Measurements from ENCODE around the gene DNAJC11.

Gene DNAJC11

GRCh38 chr1:6690186-6690585 lies 11.4 kb downstream of the DNAJC11 start:
- Histone ChIP-seq H3K79me1 (replicated peaks; ENCODE audit: low read length, poor library complexity, severe bottlenecking) (peaks cover 24% of the 10 kb centered on the region), H3K18ac (ENCODE audit: low read depth in 1 of 2, low read length in 2 of 2) (no peak overlapping the region), H2BK15ac (ENCODE audit: low read depth, poor library complexity, severe bottlenecking) (no peak overlapping the region), H3K4me2 (ENCODE audit: low read length, poor library complexity, severe bottlenecking) (peak overlapping the region; percentile 49), H4K91ac (ENCODE audit: low read length) (no peak overlapping the region), H3K14ac (ENCODE audit: low read length in 2 of 2) (no peak overlapping the region), H3K4me1 (ENCODE audit: control insufficient read depth, insufficient read depth, low read depth, low read length) (peaks cover 19% of the 10 kb centered on the region), H3K27ac (ENCODE audit: low read length, poor library complexity, severe bottlenecking) (peak overlapping the region; percentile 71), H3K27me3 (ENCODE audit: control insufficient read depth in 1 of 2, insufficient read depth in 1 of 2, low read length in 2 of 2) (no peaks in the 10 kb centered on the region), H3K4me3 (ENCODE audit: insufficient read depth in 1 of 2, low read depth in 1 of 2, low read length in 2 of 2) (no peak overlapping the region), H4K8ac (ENCODE audit: low read length) (no peak overlapping the region), H3K4ac (ENCODE audit: low read depth in 1 of 2, low read length in 2 of 2) (no peak overlapping the region), H3K9me3 (ENCODE audit: control insufficient read depth, low read length) (no peaks in the 10 kb centered on the region), H2AFZ (ENCODE audit: low read depth, low read length) (no peak overlapping the region), H2BK12ac (ENCODE audit: low read length in 2 of 2) (no peak overlapping the region), H3K23ac (ENCODE audit: low read length in 2 of 2) (no peak overlapping the region), H2AK5ac (ENCODE audit: low read length, severe bottlenecking) (peak overlapping the region; percentile 61), H3K9ac (ENCODE audit: low read length) (no peak overlapping the region), H2BK120ac (ENCODE audit: low read depth, low read length) (no peak overlapping the region), H2BK5ac (ENCODE audit: low read depth, low read length, poor library complexity, severe bottlenecking) (no peak overlapping the region), H3K36me3 (ENCODE audit: control insufficient read depth in 1 of 2, insufficient read depth in 2 of 2, low read depth in 1 of 2, low read length in 2 of 2) (peaks cover 0 to 4% of the 10 kb centered on the region in 2 experiments)
- WGBS = 97% methylated on average over 7 of the region's 7 CpGs
- DNase-seq = no peak

DNA sequence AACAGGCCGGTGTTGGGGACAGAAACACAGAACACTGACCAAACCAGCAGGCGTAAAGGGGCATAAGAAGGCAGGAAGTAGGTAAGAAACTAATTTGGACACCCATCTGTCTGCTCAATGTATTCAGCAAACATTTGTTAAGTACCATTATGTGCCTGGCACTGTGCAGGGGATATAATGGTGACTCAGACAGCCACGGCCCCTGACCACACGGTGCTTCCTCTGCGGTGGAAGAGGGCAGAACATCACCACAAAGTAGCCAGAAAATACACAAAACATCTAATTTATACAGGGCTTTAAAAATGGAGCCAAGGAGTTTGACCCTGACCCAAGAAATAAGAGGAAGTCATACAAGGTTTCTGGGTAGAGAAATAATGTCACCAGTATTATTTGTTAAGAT lies 12.9 kb downstream of the DNAJC11 start:
- peaks cover 19% of the 10 kb centered on the region for H3K4me1 ChIP-seq (ENCODE audit: control insufficient read depth, insufficient read depth, low read depth, low read length)
- no peaks in the 10 kb centered on the region for H3K9me3 ChIP-seq (ENCODE audit: control insufficient read depth, low read length)
- DNase-seq = peak; percentile 24
- H3K4ac ChIP-seq (ENCODE audit: low read depth in 1 of 2, low read length in 2 of 2) = no peak overlapping the region
- H3K23ac ChIP-seq (ENCODE audit: low read length in 2 of 2) = no peak overlapping the region
- H2AK5ac ChIP-seq (ENCODE audit: low read length, severe bottlenecking) = peak overlapping the region; percentile 43
- H4K8ac ChIP-seq (ENCODE audit: low read length) = no peak overlapping the region
- no peak overlapping the region for H3K14ac ChIP-seq (ENCODE audit: low read length in 2 of 2)
- no peak overlapping the region for H2AFZ ChIP-seq (ENCODE audit: low read depth, low read length)
- H3K4me3 ChIP-seq (ENCODE audit: insufficient read depth in 1 of 2, low read depth in 1 of 2, low read length in 2 of 2) = no peak overlapping the region
- H3K79me1 ChIP-seq (replicated peaks; ENCODE audit: low read length, poor library complexity, severe bottlenecking) = peaks cover 22% of the 10 kb centered on the region
- H3K27ac ChIP-seq (ENCODE audit: low read length, poor library complexity, severe bottlenecking) = peak overlapping the region; percentile 9
- no peak overlapping the region for H2BK120ac ChIP-seq (ENCODE audit: low read depth, low read length)
- no peak overlapping the region for H2BK5ac ChIP-seq (ENCODE audit: low read depth, low read length, poor library complexity, severe bottlenecking)
- no peak overlapping the region for H4K91ac ChIP-seq (ENCODE audit: low read length)
- H3K18ac ChIP-seq (ENCODE audit: low read depth in 1 of 2, low read length in 2 of 2) = no peak overlapping the region
- no peak overlapping the region for H3K9ac ChIP-seq (ENCODE audit: low read length)
- no peak overlapping the region for H2BK15ac ChIP-seq (ENCODE audit: low read depth, poor library complexity, severe bottlenecking)
- H2BK12ac ChIP-seq (ENCODE audit: low read length in 2 of 2) = no peak overlapping the region
- no peak overlapping the region for H3K4me2 ChIP-seq (ENCODE audit: low read length, poor library complexity, severe bottlenecking)
- no peaks in the 10 kb centered on the region for H3K27me3 ChIP-seq (ENCODE audit: control insufficient read depth in 1 of 2, insufficient read depth in 1 of 2, low read length in 2 of 2)
- WGBS = 73% methylated on average over 4 of the region's 5 CpGs
- H3K36me3 ChIP-seq (ENCODE audit: control insufficient read depth in 1 of 2, insufficient read depth in 2 of 2, low read depth in 1 of 2, low read length in 2 of 2) = peaks cover 0 to 4% of the 10 kb centered on the region in 2 experiments

- Histone ChIP-seq H3K9me3 (ENCODE audit: control insufficient read depth, low read length) (no peaks in the 10 kb centered on the region), H2BK12ac (ENCODE audit: low read length in 2 of 2) (no peak overlapping the region), H3K4ac (ENCODE audit: low read depth in 1 of 2, low read length in 2 of 2) (no peak overlapping the region), H3K14ac (ENCODE audit: low read length in 2 of 2) (no peak overlapping the region), H3K9ac (ENCODE audit: low read length) (peak overlapping the region; percentile 21), H3K23ac (ENCODE audit: low read length in 2 of 2) (no peak overlapping the region), H4K8ac (ENCODE audit: low read length) (no peak overlapping the region), H3K4me2 (ENCODE audit: low read length, poor library complexity, severe bottlenecking) (no peak overlapping the region), H3K36me3 (ENCODE audit: control insufficient read depth in 1 of 2, insufficient read depth in 2 of 2, low read depth in 1 of 2, low read length in 2 of 2) (peaks cover 2 to 4% of the 10 kb centered on the region in 2 experiments), H3K18ac (ENCODE audit: low read depth in 1 of 2, low read length in 2 of 2) (no peak overlapping the region), H4K91ac (ENCODE audit: low read length) (no peak overlapping the region), H3K4me3 (ENCODE audit: insufficient read depth in 1 of 2, low read depth in 1 of 2, low read length in 2 of 2) (no peak overlapping the region), H3K4me1 (ENCODE audit: control insufficient read depth, insufficient read depth, low read depth, low read length) (peaks cover 19% of the 10 kb centered on the region), H2BK5ac (ENCODE audit: low read depth, low read length, poor library complexity, severe bottlenecking) (no peak overlapping the region), H2AFZ (ENCODE audit: low read depth, low read length) (no peak overlapping the region), H3K27me3 (ENCODE audit: control insufficient read depth in 1 of 2, insufficient read depth in 1 of 2, low read length in 2 of 2) (no peaks in the 10 kb centered on the region), H2BK120ac (ENCODE audit: low read depth, low read length) (no peak overlapping the region), H2AK5ac (ENCODE audit: low read length, severe bottlenecking) (peak overlapping the region; percentile 65), H3K79me1 (replicated peaks; ENCODE audit: low read length, poor library complexity, severe bottlenecking) (peaks cover 26% of the 10 kb centered on the region), H3K27ac (ENCODE audit: low read length, poor library complexity, severe bottlenecking) (peak overlapping the region; percentile 16), H2BK15ac (ENCODE audit: low read depth, poor library complexity, severe bottlenecking) (no peak overlapping the region)
- DNase-seq = no peak
- 100% methylated on average over 1 of the region's 1 CpG for WGBS
These were observed 13.6 kb downstream of the DNAJC11 start for GRCh38 chr1:6688001-6688400.

DNA sequence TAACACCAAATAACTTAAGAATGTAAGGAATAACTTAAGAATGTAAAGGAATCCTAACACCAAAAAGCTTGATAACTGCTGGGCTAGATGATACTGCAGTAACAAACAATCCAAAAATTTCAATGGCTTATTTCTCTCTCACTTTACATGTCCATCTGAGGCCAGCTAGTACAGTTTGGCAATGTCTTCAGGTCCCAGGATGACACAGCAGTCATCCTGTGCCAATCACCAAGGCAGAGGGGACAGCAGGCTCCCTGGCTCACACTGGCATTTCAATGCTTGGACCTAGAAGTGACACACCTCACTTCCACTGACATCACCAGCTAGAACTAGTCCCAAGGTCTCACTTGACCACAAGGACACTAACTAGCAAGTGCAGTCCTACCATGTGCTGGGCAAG lies 15.3 kb downstream of the DNAJC11 start:
- Histone ChIP-seq H2BK15ac (ENCODE audit: low read depth, poor library complexity, severe bottlenecking) (no peak overlapping the region), H2AK5ac (ENCODE audit: low read length, severe bottlenecking) (peak overlapping the region; percentile 73), H3K79me1 (replicated peaks; ENCODE audit: low read length, poor library complexity, severe bottlenecking) (peaks cover 38% of the 10 kb centered on the region), H3K23ac (ENCODE audit: low read length in 2 of 2) (no peak overlapping the region), H3K14ac (ENCODE audit: low read length in 2 of 2) (peak overlapping the region in 1 of 2 experiments; percentile 89), H3K27ac (ENCODE audit: low read length, poor library complexity, severe bottlenecking) (peak overlapping the region; percentile 75), H3K4ac (ENCODE audit: low read depth in 1 of 2, low read length in 2 of 2) (no peak overlapping the region), H2BK5ac (ENCODE audit: low read depth, low read length, poor library complexity, severe bottlenecking) (no peak overlapping the region), H4K8ac (ENCODE audit: low read length) (no peak overlapping the region), H3K4me3 (ENCODE audit: insufficient read depth in 1 of 2, low read depth in 1 of 2, low read length in 2 of 2) (no peak overlapping the region), H3K27me3 (ENCODE audit: control insufficient read depth in 1 of 2, insufficient read depth in 1 of 2, low read length in 2 of 2) (no peaks in the 10 kb centered on the region), H4K91ac (ENCODE audit: low read length) (no peak overlapping the region), H2BK120ac (ENCODE audit: low read depth, low read length) (no peak overlapping the region), H3K9ac (ENCODE audit: low read length) (no peak overlapping the region), H3K9me3 (ENCODE audit: control insufficient read depth, low read length) (no peaks in the 10 kb centered on the region), H3K18ac (ENCODE audit: low read depth in 1 of 2, low read length in 2 of 2) (peak overlapping the region in 1 of 2 experiments; percentile 28), H3K4me1 (ENCODE audit: control insufficient read depth, insufficient read depth, low read depth, low read length) (peaks cover 17% of the 10 kb centered on the region), H2BK12ac (ENCODE audit: low read length in 2 of 2) (no peak overlapping the region), H3K4me2 (ENCODE audit: low read length, poor library complexity, severe bottlenecking) (no peak overlapping the region), H3K36me3 (ENCODE audit: control insufficient read depth in 1 of 2, insufficient read depth in 2 of 2, low read depth in 1 of 2, low read length in 2 of 2) (peaks cover under 1 to 12% of the 10 kb centered on the region in 2 experiments), H2AFZ (ENCODE audit: low read depth, low read length) (no peak overlapping the region)
- peak; percentile 24 for DNase-seq
